Fibroblast of lung (primary cell): ENCODE measurements around the gene KLHL12. TPM values are rescaled to one million over a fixed set of nuclear protein-coding genes. Genes with fewer than 3 reads are reported as not detected.

Source experiments
- DNase-seq, 2 donors: peaks; one replicate each; pipeline versions ENCODE4 v3.0.0 to v3.0.0-alpha.2; 2010; ENCODE audit warnings: low read depth in 2 of 2
- H2AFZ ChIP-seq: 2 replicates; pipeline ENCODE4 v1.5.1; 2012; ENCODE audit warnings: low read length, control low read depth, inconsistent platforms
- H3K27ac ChIP-seq: 2 replicates; pipeline ENCODE4 v1.5.1; 2011; ENCODE audit warnings: low read length, control low read depth; ENCODE audit not compliant: insufficient read depth
- H3K27me3 ChIP-seq: 2 replicates; pipeline ENCODE4 v1.5.1; 2011; ENCODE audit warnings: mild to moderate bottlenecking, low read length; ENCODE audit not compliant: control insufficient read depth, insufficient read depth
- H3K36me3 ChIP-seq: 2 replicates; pipeline ENCODE4 v1.5.1; 2011; ENCODE audit warnings: low read length; ENCODE audit not compliant: control insufficient read depth, insufficient read depth
- H3K4me1 ChIP-seq: 2 replicates; pipeline ENCODE4 v1.5.1; 2011; ENCODE audit warnings: low read length; ENCODE audit not compliant: control insufficient read depth, insufficient read depth; ENCODE audit errors: extremely low read depth
- H3K4me2 ChIP-seq: 2 replicates; pipeline ENCODE4 v1.5.1; 2011; ENCODE audit warnings: low read length, control low read depth; ENCODE audit not compliant: insufficient read depth; ENCODE audit errors: extremely low read depth
- H3K4me3 ChIP-seq, 4 experiments: fragments of 200-600 bp in 1 of 4; sonication (generic) in 1 of 4; replicated peaks in 1 of 4; 2 replicates each; pipeline ENCODE4 v1.5.1; 2011 to 2016; ENCODE audit warnings: low read length in 4 of 4, low read depth in 3 of 4, mild to moderate bottlenecking in 3 of 4, control low read depth in 2 of 4, inconsistent platforms in 1 of 4, mixed read lengths in 1 of 4; ENCODE audit not compliant: insufficient read depth in 1 of 4; ENCODE audit errors: control extremely low read depth in 1 of 4
- H3K79me2 ChIP-seq: 2 replicates; pipeline ENCODE4 v1.5.1; 2012; ENCODE audit warnings: mild to moderate bottlenecking, low read length, inconsistent platforms; ENCODE audit not compliant: control insufficient read depth, insufficient read depth
- H3K9ac ChIP-seq: 2 replicates; pipeline ENCODE4 v1.5.1; 2011; ENCODE audit warnings: mild to moderate bottlenecking, low read length, control low read depth; ENCODE audit not compliant: insufficient read depth
- H3K9me3 ChIP-seq: 2 replicates; pipeline ENCODE4 v1.5.1; 2012; ENCODE audit warnings: low read depth, low read length; ENCODE audit not compliant: control insufficient read depth, insufficient read depth
- H4K20me1 ChIP-seq: 2 replicates; pipeline ENCODE4 v1.5.1; 2011; ENCODE audit warnings: low read length; ENCODE audit not compliant: control insufficient read depth, insufficient read depth; ENCODE audit errors: extremely low read depth
- CTCF ChIP-seq, 2 donors: IDR thresholded peaks in 1 of 2; conservative IDR thresholded peaks in 1 of 2; 1 replicate in 1 of 2; 2 replicates in 1 of 2; pipeline ENCODE4 v1.5.1; 2011 to 2012; ENCODE audit warnings: low read length in 2 of 2, control low read depth in 1 of 2, inconsistent platforms in 1 of 2, low read depth in 1 of 2, mild to moderate bottlenecking in 1 of 2
- EZH2 ChIP-seq: IDR thresholded peaks from 2 replicates; pipeline ENCODE4 v1.5.1; 2012; ENCODE audit warnings: low read length, control low read depth, mild to moderate bottlenecking; ENCODE audit errors: missing control alignments
- polyA plus RNA-seq, 2 donors: library from polyadenylated mRNA; depleted of rRNA in 1 of 2; stranded (reverse) in 1 of 2; unstranded in 1 of 2; fragments of >200 nt; gene quantifications; 2 replicates each; pipeline ENCODE4 v1.2.1, GENCODE V29; 2011 to 2012; ENCODE audit warnings: missing spikeins in 1 of 2
- total RNA-seq: library from RNA; depleted of rRNA; stranded (reverse); fragments of >200 nt; gene quantifications from 2 replicates; pipeline ENCODE4 v1.2.1, GENCODE V29; 2014

The KLHL12 gene
- total and polyA plus RNA-seq, 2 donors (not counting 1 experiment from before 2014, with no cell fraction given), result 46.3 to 55.5 TPM

GRCh38 chr1:202952818-202953217, 25.8 kb upstream of the KLHL12 start:
- peaks cover 3% of the 10 kb centered on the region for H3K4me1 ChIP-seq
- H3K9ac ChIP-seq, result no peak overlapping the region
- H3K27ac ChIP-seq, result no peak overlapping the region
- H3K4me2 ChIP-seq, result peak overlapping the region; percentile 1
- DNase-seq, result peak; percentile 40 to 58
- no peak overlapping the region for H3K4me3 ChIP-seq
- H2AFZ ChIP-seq, result no peak overlapping the region
- peaks cover 2% of the 10 kb centered on the region for H4K20me1 ChIP-seq
- no peaks in the 10 kb centered on the region for H3K9me3 ChIP-seq
- peaks cover 3% of the 10 kb centered on the region for H3K36me3 ChIP-seq
- peaks cover 50% of the 10 kb centered on the region for H3K79me2 ChIP-seq
- TF ChIP-seq EZH2 (no peak), CTCF (conservative IDR thresholded peaks at IDR 0.05 in 1 of 2, IDR thresholded peaks at IDR 0.05 in 1 of 2; ENCODE audit: low read depth in 1 of 2, low read length in 2 of 2) (no peak)
- no peaks in the 10 kb centered on the region for H3K27me3 ChIP-seq

DNA sequence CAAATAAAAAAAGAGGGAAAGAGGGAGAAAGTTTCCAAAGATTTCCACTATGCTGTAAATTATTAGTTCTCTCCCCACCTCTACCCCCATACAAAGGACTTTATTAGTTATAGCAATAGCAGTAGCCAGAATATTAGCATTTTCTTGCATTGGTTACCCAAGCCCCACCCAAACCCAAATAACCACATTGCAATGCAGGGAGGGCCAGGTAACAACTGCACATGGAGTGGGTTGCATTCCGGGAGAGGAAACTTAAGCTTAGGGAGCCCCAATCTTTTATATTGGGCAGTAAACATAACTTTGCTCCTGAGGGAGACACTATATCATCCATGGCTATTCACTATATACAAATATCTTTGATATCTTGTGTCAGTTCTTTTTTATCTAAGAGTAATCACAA, 25.1 kb upstream of the KLHL12 start:
- no peak overlapping the region for H2AFZ ChIP-seq
- H3K4me1 ChIP-seq, result peaks cover 3% of the 10 kb centered on the region
- H3K36me3 ChIP-seq, result peaks cover 3% of the 10 kb centered on the region
- no peak for TF ChIP-seq EZH2
- no peak for TF ChIP-seq CTCF (conservative IDR thresholded peaks at IDR 0.05 in 1 of 2, IDR thresholded peaks at IDR 0.05 in 1 of 2; ENCODE audit: low read depth in 1 of 2, low read length in 2 of 2)
- no peak overlapping the region for H3K27ac ChIP-seq
- no peak overlapping the region for H3K4me2 ChIP-seq
- no peaks in the 10 kb centered on the region for H3K27me3 ChIP-seq
- H3K4me3 ChIP-seq, result no peak overlapping the region
- H3K9me3 ChIP-seq, result no peaks in the 10 kb centered on the region
- H4K20me1 ChIP-seq, result peaks cover 2% of the 10 kb centered on the region
- no peak overlapping the region for H3K9ac ChIP-seq
- no peak for DNase-seq
- H3K79me2 ChIP-seq, result peaks cover 44% of the 10 kb centered on the region

GRCh38 chr1:202951437-202951836, 24.4 kb upstream of the KLHL12 start:
- peaks cover 38% of the 10 kb centered on the region for H3K79me2 ChIP-seq
- no peak for TF ChIP-seq CTCF (conservative IDR thresholded peaks at IDR 0.05 in 1 of 2, IDR thresholded peaks at IDR 0.05 in 1 of 2; ENCODE audit: low read depth in 1 of 2, low read length in 2 of 2)
- TF ChIP-seq EZH2, result no peak
- no peak overlapping the region for H3K4me3 ChIP-seq
- no peak overlapping the region for H3K27ac ChIP-seq
- H3K4me2 ChIP-seq, result no peak overlapping the region
- DNase-seq, result no peak
- H3K9ac ChIP-seq, result no peak overlapping the region
- peaks cover 3% of the 10 kb centered on the region for H3K36me3 ChIP-seq
- no peak overlapping the region for H2AFZ ChIP-seq
- H3K27me3 ChIP-seq, result no peaks in the 10 kb centered on the region
- H3K4me1 ChIP-seq, result no peaks in the 10 kb centered on the region
- peaks cover 2% of the 10 kb centered on the region for H4K20me1 ChIP-seq
- no peaks in the 10 kb centered on the region for H3K9me3 ChIP-seq
